HepG2 (cell line): ENCODE results near the gene ZBTB7A. TPM values are rescaled to one million over a fixed set of nuclear protein-coding genes. Genes with fewer than 3 reads are reported as not detected.

ENCODE experiments used
- ARID4A ChIP-seq: sonication (generic); formaldehyde crosslinking; IDR thresholded peaks from 2 replicates; pipeline ENCODE4 v1.5.0; 2020; ENCODE audit warnings: mild to moderate bottlenecking, missing genetic modification reagents, borderline replicate concordance
- ARNT2 ChIP-seq: sonication (generic); formaldehyde crosslinking; IDR thresholded peaks from 2 replicates; pipeline ENCODE4 v1.8.0; 2022; ENCODE audit warnings: mild to moderate bottlenecking, low read depth, missing genetic modification reagents, moderate library complexity
- CREB1 ChIP-seq, 2 experiments: fragments of 450-650 bp in 1 of 2; IDR thresholded peaks; 2 replicates each; pipeline ENCODE4 v1.6.1; 2016 to 2017; ENCODE audit warnings: control low read depth in 1 of 2, mild to moderate bottlenecking in 1 of 2, missing compliant biosample characterization in 1 of 2, missing genetic modification characterization in 1 of 2
- ELF3 ChIP-seq: IDR thresholded peaks from 2 replicates; pipeline ENCODE4 v1.6.1; 2016; ENCODE audit warnings: missing genetic modification reagents, missing compliant biosample characterization
- GZF1 ChIP-seq: sonication (generic); formaldehyde crosslinking; IDR thresholded peaks from 2 replicates; pipeline ENCODE4 v1.5.1; 2020; ENCODE audit warnings: mild to moderate bottlenecking, missing genetic modification reagents
- IRF1 ChIP-seq: sonication (generic); formaldehyde crosslinking; IDR thresholded peaks from 2 replicates; pipeline ENCODE4 v1.4.0; 2020; ENCODE audit warnings: low read depth, mild to moderate bottlenecking, missing genetic modification reagents
- MXD3 ChIP-seq: IDR thresholded peaks from 2 replicates; pipeline ENCODE4 v1.6.1; 2016; ENCODE audit warnings: mild to moderate bottlenecking, missing biosample characterization, missing genetic modification reagents
- NR2F1 ChIP-seq, 2 experiments: fragments of 450-650 bp in 1 of 2; formaldehyde crosslinking in 1 of 2; IDR thresholded peaks; 2 replicates each; pipeline versions ENCODE4 v1.5.0 to v1.6.1; 2016 to 2020; ENCODE audit warnings: mild to moderate bottlenecking in 1 of 2, missing compliant biosample characterization in 1 of 2, missing genetic modification reagents in 1 of 2, moderate library complexity in 1 of 2
- PCBP2 ChIP-seq: fragments of 200-400 bp; formaldehyde crosslinking; optimal IDR thresholded peaks from 2 replicates; pipeline ENCODE3; 2018; ENCODE audit warnings: low read length, low read depth; ENCODE audit not compliant: poor library complexity, severe bottlenecking
- SIX4 ChIP-seq: sonication (generic); formaldehyde crosslinking; IDR thresholded peaks from 2 replicates; pipeline ENCODE4 v1.4.0; 2020; ENCODE audit warnings: missing genetic modification reagents
- SNAPC2 ChIP-seq: sonication (generic); formaldehyde crosslinking; IDR thresholded peaks from 2 replicates; pipeline ENCODE4 v1.8.1; 2022; ENCODE audit warnings: mild to moderate bottlenecking, missing genetic modification reagents
- THRA ChIP-seq: sonication (generic); formaldehyde crosslinking; IDR thresholded peaks from 2 replicates; pipeline ENCODE4 v1.4.0; 2020; ENCODE audit warnings: missing genetic modification reagents, borderline replicate concordance
- ZNF362 ChIP-seq: sonication (generic); formaldehyde crosslinking; IDR thresholded peaks from 2 replicates; pipeline ENCODE4 v1.4.0; 2020; ENCODE audit warnings: missing genetic modification reagents, mild to moderate bottlenecking, borderline replicate concordance
- ZNF367 ChIP-seq: sonication (generic); formaldehyde crosslinking; IDR thresholded peaks from 2 replicates; pipeline ENCODE4 v1.4.0; 2020; ENCODE audit warnings: missing genetic modification reagents, borderline replicate concordance
- ZNF503 ChIP-seq: sonication (generic); formaldehyde crosslinking; IDR thresholded peaks from 2 replicates; pipeline ENCODE4 v1.4.0; 2020; ENCODE audit warnings: missing genetic modification reagents
- ZNF629 ChIP-seq: sonication (generic); formaldehyde crosslinking; conservative IDR thresholded peaks from 2 replicates; pipeline ENCODE4 v1.5.0; 2020; ENCODE audit warnings: missing genetic modification reagents
- ZNF7 ChIP-seq: IDR thresholded peaks from 2 replicates; pipeline ENCODE4 v1.6.1; 2016; ENCODE audit warnings: missing biosample characterization, missing genetic modification reagents
- polyA plus RNA-seq, 8 experiments: library from polyadenylated mRNA; depleted of rRNA in 3 of 8; stranded (reverse) in 7 of 8; unstranded in 1 of 8; fragments of >200 nt; fragmentation: Illumina TruSeq in 4 of 8; extraction: Trizol in 4 of 8; gene quantifications; 2 replicates each; pipeline versions ENCODE4 v1.2.1 to v1.2.3, GENCODE V29; 2011 to 2016; ENCODE audit warnings: low read depth in 4 of 8, missing spikeins in 1 of 8, mixed read lengths in 1 of 8; ENCODE audit not compliant: insufficient read depth in 1 of 8
- total RNA-seq, 5 experiments: library from RNA; depleted of rRNA; stranded (reverse); fragments of >200 nt; fragmentation: Illumina TruSeq; extraction: Trizol; gene quantifications; 2 replicates each; pipeline ENCODE4 v1.2.3, GENCODE V29; 2016; ENCODE audit warnings: low read depth in 1 of 5

ZBTB7A gene
- total and polyA plus RNA-seq, 2 of the 13 experiments (the other 11 are each of a cell fraction or from before 2014, with no cell fraction given) = 3.6 to 4.0 TPM

- TF ChIP-seq ARID4A (CRISPR knock-in tag) = peak; percentile 73
- TF ChIP-seq CREB1 (IDR thresholded peaks at IDR 0.05) = peak; percentile 43
- no peak for TF ChIP-seq CREB1 (CRISPR knock-in tag; IDR thresholded peaks at IDR 0.05)
- TF ChIP-seq ZNF7 (CRISPR knock-in tag) = no peak
- peak; percentile 77; the same call in 1 of the 2 replicates for TF ChIP-seq THRA (CRISPR knock-in tag)
- no peak for TF ChIP-seq GZF1 (CRISPR knock-in tag)
- TF ChIP-seq ELF3 (CRISPR knock-in tag) = 0 out of 2 replicates have a peak, but pooled peaks have one; percentile 40
- no peak for TF ChIP-seq ZNF503 (CRISPR knock-in tag)
- TF ChIP-seq IRF1 (CRISPR knock-in tag) = no peak
- TF ChIP-seq PCBP2 = no peak
- TF ChIP-seq ZNF362 = peak; percentile 23; the same call in 1 of the 2 replicates
- TF ChIP-seq ZNF367 = no peak
- TF ChIP-seq ARNT2 = 0 out of 2 replicates have a peak, but pooled peaks have one; percentile 46
- TF ChIP-seq SNAPC2 (CRISPR knock-in tag) = no peak
- peak; percentile 17; the same call in 1 of the 2 replicates for TF ChIP-seq SIX4
- peak; percentile 100 for TF ChIP-seq ZNF629 (CRISPR knock-in tag)
- TF ChIP-seq NR2F1 (CRISPR knock-in tag; IDR thresholded peaks at IDR 0.05) = peak; percentile 72 to 86
- no peak; the same call in 1 of the 2 replicates for TF ChIP-seq MXD3 (CRISPR knock-in tag)
Measured at GRCh38 chr19:4057931-4058692, 8.6 kb downstream of the ZBTB7A start (continued).
